ENCODE results near the gene TPTE2.
"Not testable (repeated sequence)": the region's sequence is repeated elsewhere in the genome, so short reads cannot be mapped to it uniquely, and the experiment has no call there.

GRCh38 chr13:19382746-19383511 lies 178.4 kb downstream of the TPTE2 start:
- not testable (repeated sequence) for TF ChIP-seq CTCF (conservative IDR thresholded peaks at IDR 0.05 in 1 of 2, IDR thresholded peaks at IDR 0.05 in 1 of 2; ENCODE audit: low read depth in 1 of 2, low read length in 2 of 2); EZH2 (IDR thresholded peaks at IDR 0.05; ENCODE audit: low read length, missing control alignments)

Measured in fibroblast of lung (primary cell).